ENCODE results near the gene RFX7.

DNA sequence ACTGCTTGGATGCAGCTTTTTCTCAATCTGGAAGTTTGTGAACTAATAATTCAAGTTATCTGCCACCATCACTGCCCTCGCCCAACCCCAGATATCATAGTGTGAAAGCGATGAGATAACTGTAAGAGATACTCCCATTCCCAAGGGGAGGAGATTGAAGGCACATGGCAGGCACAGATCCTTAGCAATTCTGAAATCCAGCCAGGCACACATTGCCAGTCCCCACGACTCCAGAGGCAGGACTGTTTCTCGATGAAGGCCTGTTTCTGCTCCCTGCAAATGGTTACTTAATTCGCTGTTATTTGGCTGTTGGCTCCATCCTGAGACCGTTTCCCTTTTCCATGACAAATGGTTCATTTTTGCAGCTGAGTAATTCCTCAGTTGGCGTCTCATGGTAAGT, 187.1 kb downstream of the RFX7 start:
- TF ChIP-seq, protein P1, sequence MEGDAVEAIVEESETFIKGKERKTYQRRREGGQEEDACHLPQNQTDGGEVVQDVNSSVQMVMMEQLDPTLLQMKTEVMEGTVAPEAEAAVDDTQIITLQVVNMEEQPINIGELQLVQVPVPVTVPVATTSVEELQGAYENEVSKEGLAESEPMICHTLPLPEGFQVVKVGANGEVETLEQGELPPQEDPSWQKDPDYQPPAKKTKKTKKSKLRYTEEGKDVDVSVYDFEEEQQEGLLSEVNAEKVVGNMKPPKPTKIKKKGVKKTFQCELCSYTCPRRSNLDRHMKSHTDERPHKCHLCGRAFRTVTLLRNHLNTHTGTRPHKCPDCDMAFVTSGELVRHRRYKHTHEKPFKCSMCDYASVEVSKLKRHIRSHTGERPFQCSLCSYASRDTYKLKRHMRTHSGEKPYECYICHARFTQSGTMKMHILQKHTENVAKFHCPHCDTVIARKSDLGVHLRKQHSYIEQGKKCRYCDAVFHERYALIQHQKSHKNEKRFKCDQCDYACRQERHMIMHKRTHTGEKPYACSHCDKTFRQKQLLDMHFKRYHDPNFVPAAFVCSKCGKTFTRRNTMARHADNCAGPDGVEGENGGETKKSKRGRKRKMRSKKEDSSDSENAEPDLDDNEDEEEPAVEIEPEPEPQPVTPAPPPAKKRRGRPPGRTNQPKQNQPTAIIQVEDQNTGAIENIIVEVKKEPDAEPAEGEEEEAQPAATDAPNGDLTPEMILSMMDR (IDR thresholded peaks at IDR 0.05): no peak
- no peak for TF ChIP-seq POLR2A (IDR thresholded peaks at IDR 0.05)

Measured in Peyer's patch (tissue), 4 donors.